HepG2 (cell line): ENCODE measurements around the gene ZNF384. TPM values are rescaled to one million over a fixed set of nuclear protein-coding genes. Genes with fewer than 3 reads are reported as not detected.

Experiments
- AGO2 ChIP-seq: fragments of 200-400 bp; formaldehyde crosslinking; optimal IDR thresholded peaks from 2 replicates; pipeline ENCODE3; 2017; ENCODE audit warnings: mild to moderate bottlenecking, low read depth, low read length, moderate library complexity
- CREM ChIP-seq, 2 experiments: sonication (generic) in 1 of 2; formaldehyde crosslinking in 1 of 2; IDR thresholded peaks; 2 replicates each; pipeline versions ENCODE4 v1.4.0 to v1.6.1; 2016 to 2020; ENCODE audit warnings: antibody characterized with exemption in 1 of 2, mild to moderate bottlenecking in 1 of 2, missing genetic modification reagents in 1 of 2
- KDM4B ChIP-seq: sonication (generic); formaldehyde crosslinking; IDR thresholded peaks from 2 replicates; pipeline ENCODE4 v1.4.0; 2020; ENCODE audit warnings: missing genetic modification reagents
- KLF12 ChIP-seq: sonication (generic); formaldehyde crosslinking; IDR thresholded peaks from 2 replicates; pipeline ENCODE4 v1.4.0; 2020; ENCODE audit warnings: missing genetic modification reagents, borderline replicate concordance
- KLF16 ChIP-seq, 2 experiments: sonication (generic) in 1 of 2; formaldehyde crosslinking in 1 of 2; IDR thresholded peaks; 2 replicates each; pipeline versions ENCODE4 v1.6.1 to v1.8.0; 2016 to 2023; ENCODE audit warnings: missing genetic modification reagents in 2 of 2, missing compliant biosample characterization in 1 of 2
- PAF1 ChIP-seq: IDR thresholded peaks from 2 replicates; pipeline ENCODE4 v1.6.1; 2016; ENCODE audit warnings: missing genetic modification reagents, missing compliant biosample characterization
- PRPF4 ChIP-seq: fragments of 200-400 bp; formaldehyde crosslinking; IDR thresholded peaks from 2 replicates; pipeline ENCODE4 v1.6.1; 2016; ENCODE audit warnings: low read length, low read depth; ENCODE audit not compliant: poor library complexity, severe bottlenecking
- RNF2 ChIP-seq: fragments of 450-650 bp; conservative IDR thresholded peaks from 2 replicates; pipeline ENCODE4 v1.6.1; 2016; ENCODE audit warnings: low read depth
- SMAD3 ChIP-seq: sonication (generic); formaldehyde crosslinking; IDR thresholded peaks from 2 replicates; pipeline ENCODE4 v1.4.0; 2020; ENCODE audit warnings: missing genetic modification reagents
- SMARCC2 ChIP-seq: fragments of 450-650 bp; IDR thresholded peaks from 2 replicates; pipeline ENCODE4 v1.6.1; 2017; ENCODE audit warnings: antibody characterized with exemption, mild to moderate bottlenecking
- SMARCE1 ChIP-seq: fragments of 450-650 bp; IDR thresholded peaks from 2 replicates; pipeline ENCODE4 v1.6.1; 2017; ENCODE audit warnings: borderline replicate concordance
- TBP ChIP-seq: sonication (generic); formaldehyde crosslinking; IDR thresholded peaks from 2 replicates; pipeline ENCODE4 v1.5.0; 2020; ENCODE audit warnings: missing genetic modification reagents
- ZNF225 ChIP-seq: sonication (generic); formaldehyde crosslinking; IDR thresholded peaks from 2 replicates; pipeline ENCODE4 v1.4.0; 2020; ENCODE audit warnings: mild to moderate bottlenecking, missing genetic modification reagents
- ZNF253 ChIP-seq: sonication (generic); formaldehyde crosslinking; IDR thresholded peaks from 2 replicates; pipeline ENCODE4 v1.8.0; 2022; ENCODE audit warnings: mild to moderate bottlenecking, missing genetic modification reagents, borderline replicate concordance
- ZNF292 ChIP-seq: sonication (generic); formaldehyde crosslinking; IDR thresholded peaks from 2 replicates; pipeline ENCODE4 v1.8.1; 2022; ENCODE audit warnings: mild to moderate bottlenecking, low read depth, missing genetic modification reagents, borderline replicate concordance
- polyA plus RNA-seq, 8 experiments: library from polyadenylated mRNA; depleted of rRNA in 3 of 8; stranded (reverse) in 7 of 8; unstranded in 1 of 8; fragments of >200 nt; fragmentation: Illumina TruSeq in 4 of 8; extraction: Trizol in 4 of 8; gene quantifications; 2 replicates each; pipeline versions ENCODE4 v1.2.1 to v1.2.3, GENCODE V29; 2011 to 2016; ENCODE audit warnings: low read depth in 4 of 8, missing spikeins in 1 of 8, mixed read lengths in 1 of 8; ENCODE audit not compliant: insufficient read depth in 1 of 8
- total RNA-seq, 5 experiments: library from RNA; depleted of rRNA; stranded (reverse); fragments of >200 nt; fragmentation: Illumina TruSeq; extraction: Trizol; gene quantifications; 2 replicates each; pipeline ENCODE4 v1.2.3, GENCODE V29; 2016; ENCODE audit warnings: low read depth in 1 of 5
- TF ChIP-seq, protein P1 (sequence below), 2 experiments: IDR thresholded peaks; 2 replicates each; pipeline ENCODE4 v1.6.1; 2011 to 2012; ENCODE audit warnings: low read length in 2 of 2, borderline replicate concordance in 1 of 2, low read depth in 1 of 2, mild to moderate bottlenecking in 1 of 2, moderate library complexity in 1 of 2
- TF ChIP-seq, protein P2 (sequence below): IDR thresholded peaks from 2 replicates; pipeline ENCODE4 v1.6.1; 2016; ENCODE audit warnings: mild to moderate bottlenecking
- TF ChIP-seq, protein P3 (sequence below): sonication (generic); formaldehyde crosslinking; IDR thresholded peaks from 2 replicates; pipeline ENCODE4 v1.5.1; 2020; ENCODE audit warnings: mild to moderate bottlenecking, missing genetic modification reagents, borderline replicate concordance

Gene ZNF384
- total and polyA plus RNA-seq, 2 of the 13 experiments (the other 11 are each of a cell fraction or from before 2014, with no cell fraction given): 23.6 to 55.3 TPM

DNA sequence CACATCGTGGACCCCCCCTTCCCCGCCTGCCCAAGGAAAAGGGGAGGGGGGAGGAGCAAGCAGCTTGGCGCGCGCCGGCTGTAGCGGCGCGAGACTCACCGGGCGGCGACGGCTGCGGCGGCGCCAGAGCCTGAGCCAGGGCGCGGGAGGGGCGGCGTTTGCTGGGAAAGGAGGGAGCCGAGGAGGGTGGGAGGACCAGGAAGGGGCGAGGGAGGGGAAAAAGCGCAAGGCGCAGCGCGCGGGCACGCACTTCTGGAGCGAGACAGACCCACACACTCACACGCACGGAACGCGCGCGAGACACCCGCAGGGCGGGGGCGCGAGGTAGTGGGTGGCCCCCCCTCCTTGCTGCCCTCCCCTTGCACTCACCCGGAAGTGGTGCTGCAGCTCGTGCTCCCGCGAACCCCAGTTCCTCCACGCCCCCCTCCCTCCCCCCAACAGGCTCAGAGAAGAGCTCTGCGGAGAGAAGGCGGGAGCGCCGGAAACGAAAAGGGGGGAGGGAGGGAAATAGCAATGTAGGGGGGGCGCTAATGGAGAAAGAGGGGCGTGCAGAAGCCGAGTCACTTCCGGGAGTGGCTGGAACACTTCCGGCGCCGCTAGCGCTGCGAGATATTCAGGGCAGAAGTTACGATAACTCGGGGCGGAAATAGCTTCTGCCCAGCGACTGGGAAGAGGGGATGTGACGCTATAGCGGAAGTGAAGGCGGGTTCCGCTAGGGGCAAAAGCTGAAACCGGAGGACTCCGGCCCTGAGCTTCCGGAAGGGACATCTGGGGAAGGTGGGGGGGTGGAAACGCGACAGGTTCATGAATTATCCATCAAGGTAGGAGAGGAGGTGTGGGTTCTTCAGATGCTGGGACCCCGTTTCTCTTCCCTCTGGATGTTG is at the start of gene ZNF384 (continued):
- peak; percentile 100 for TF ChIP-seq CREM (IDR thresholded peaks at IDR 0.05)
- peak; percentile 62; the same call in 1 of the 2 replicates for TF ChIP-seq CREM (CRISPR knock-in tag; IDR thresholded peaks at IDR 0.05)
- no peak for TF ChIP-seq TBP (CRISPR knock-in tag)
- no peak for TF ChIP-seq SMARCE1
- TF ChIP-seq AGO2: peak; percentile 94
- TF ChIP-seq, protein P1, sequence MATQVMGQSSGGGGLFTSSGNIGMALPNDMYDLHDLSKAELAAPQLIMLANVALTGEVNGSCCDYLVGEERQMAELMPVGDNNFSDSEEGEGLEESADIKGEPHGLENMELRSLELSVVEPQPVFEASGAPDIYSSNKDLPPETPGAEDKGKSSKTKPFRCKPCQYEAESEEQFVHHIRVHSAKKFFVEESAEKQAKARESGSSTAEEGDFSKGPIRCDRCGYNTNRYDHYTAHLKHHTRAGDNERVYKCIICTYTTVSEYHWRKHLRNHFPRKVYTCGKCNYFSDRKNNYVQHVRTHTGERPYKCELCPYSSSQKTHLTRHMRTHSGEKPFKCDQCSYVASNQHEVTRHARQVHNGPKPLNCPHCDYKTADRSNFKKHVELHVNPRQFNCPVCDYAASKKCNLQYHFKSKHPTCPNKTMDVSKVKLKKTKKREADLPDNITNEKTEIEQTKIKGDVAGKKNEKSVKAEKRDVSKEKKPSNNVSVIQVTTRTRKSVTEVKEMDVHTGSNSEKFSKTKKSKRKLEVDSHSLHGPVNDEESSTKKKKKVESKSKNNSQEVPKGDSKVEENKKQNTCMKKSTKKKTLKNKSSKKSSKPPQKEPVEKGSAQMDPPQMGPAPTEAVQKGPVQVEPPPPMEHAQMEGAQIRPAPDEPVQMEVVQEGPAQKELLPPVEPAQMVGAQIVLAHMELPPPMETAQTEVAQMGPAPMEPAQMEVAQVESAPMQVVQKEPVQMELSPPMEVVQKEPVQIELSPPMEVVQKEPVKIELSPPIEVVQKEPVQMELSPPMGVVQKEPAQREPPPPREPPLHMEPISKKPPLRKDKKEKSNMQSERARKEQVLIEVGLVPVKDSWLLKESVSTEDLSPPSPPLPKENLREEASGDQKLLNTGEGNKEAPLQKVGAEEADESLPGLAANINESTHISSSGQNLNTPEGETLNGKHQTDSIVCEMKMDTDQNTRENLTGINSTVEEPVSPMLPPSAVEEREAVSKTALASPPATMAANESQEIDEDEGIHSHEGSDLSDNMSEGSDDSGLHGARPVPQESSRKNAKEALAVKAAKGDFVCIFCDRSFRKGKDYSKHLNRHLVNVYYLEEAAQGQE (IDR thresholded peaks at IDR 0.05; ENCODE audit: borderline replicate concordance in 1 of 2, low read depth in 1 of 2, low read length in 2 of 2): no peak; a peak in 1 of 4 replicates
- no peak for TF ChIP-seq ZNF253 (CRISPR knock-in tag)
- no peak for TF ChIP-seq PRPF4
- TF ChIP-seq SMAD3 (CRISPR knock-in tag): peak; percentile 72; the same call in 1 of the 2 replicates
- no peak for TF ChIP-seq RNF2
- TF ChIP-seq SMARCC2: no peak
- no peak for TF ChIP-seq PAF1 (CRISPR knock-in tag)
- no peak for TF ChIP-seq ZNF292 (CRISPR knock-in tag)
- TF ChIP-seq ZNF225 (CRISPR knock-in tag): no peak
- TF ChIP-seq, protein P2, sequence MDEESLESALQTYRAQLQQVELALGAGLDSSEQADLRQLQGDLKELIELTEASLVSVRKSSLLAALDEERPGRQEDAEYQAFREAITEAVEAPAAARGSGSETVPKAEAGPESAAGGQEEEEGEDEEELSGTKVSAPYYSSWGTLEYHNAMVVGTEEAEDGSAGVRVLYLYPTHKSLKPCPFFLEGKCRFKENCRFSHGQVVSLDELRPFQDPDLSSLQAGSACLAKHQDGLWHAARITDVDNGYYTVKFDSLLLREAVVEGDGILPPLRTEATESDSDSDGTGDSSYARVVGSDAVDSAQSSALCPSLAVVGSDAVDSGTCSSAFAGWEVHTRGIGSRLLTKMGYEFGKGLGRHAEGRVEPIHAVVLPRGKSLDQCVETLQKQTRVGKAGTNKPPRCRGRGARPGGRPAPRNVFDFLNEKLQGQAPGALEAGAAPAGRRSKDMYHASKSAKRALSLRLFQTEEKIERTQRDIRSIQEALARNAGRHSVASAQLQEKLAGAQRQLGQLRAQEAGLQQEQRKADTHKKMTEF: peak; percentile 91
- no peak; the same call in 1 of the 2 replicates for TF ChIP-seq KDM4B (CRISPR knock-in tag)
- no peak for TF ChIP-seq KLF12 (CRISPR knock-in tag)
- TF ChIP-seq, protein P3, sequence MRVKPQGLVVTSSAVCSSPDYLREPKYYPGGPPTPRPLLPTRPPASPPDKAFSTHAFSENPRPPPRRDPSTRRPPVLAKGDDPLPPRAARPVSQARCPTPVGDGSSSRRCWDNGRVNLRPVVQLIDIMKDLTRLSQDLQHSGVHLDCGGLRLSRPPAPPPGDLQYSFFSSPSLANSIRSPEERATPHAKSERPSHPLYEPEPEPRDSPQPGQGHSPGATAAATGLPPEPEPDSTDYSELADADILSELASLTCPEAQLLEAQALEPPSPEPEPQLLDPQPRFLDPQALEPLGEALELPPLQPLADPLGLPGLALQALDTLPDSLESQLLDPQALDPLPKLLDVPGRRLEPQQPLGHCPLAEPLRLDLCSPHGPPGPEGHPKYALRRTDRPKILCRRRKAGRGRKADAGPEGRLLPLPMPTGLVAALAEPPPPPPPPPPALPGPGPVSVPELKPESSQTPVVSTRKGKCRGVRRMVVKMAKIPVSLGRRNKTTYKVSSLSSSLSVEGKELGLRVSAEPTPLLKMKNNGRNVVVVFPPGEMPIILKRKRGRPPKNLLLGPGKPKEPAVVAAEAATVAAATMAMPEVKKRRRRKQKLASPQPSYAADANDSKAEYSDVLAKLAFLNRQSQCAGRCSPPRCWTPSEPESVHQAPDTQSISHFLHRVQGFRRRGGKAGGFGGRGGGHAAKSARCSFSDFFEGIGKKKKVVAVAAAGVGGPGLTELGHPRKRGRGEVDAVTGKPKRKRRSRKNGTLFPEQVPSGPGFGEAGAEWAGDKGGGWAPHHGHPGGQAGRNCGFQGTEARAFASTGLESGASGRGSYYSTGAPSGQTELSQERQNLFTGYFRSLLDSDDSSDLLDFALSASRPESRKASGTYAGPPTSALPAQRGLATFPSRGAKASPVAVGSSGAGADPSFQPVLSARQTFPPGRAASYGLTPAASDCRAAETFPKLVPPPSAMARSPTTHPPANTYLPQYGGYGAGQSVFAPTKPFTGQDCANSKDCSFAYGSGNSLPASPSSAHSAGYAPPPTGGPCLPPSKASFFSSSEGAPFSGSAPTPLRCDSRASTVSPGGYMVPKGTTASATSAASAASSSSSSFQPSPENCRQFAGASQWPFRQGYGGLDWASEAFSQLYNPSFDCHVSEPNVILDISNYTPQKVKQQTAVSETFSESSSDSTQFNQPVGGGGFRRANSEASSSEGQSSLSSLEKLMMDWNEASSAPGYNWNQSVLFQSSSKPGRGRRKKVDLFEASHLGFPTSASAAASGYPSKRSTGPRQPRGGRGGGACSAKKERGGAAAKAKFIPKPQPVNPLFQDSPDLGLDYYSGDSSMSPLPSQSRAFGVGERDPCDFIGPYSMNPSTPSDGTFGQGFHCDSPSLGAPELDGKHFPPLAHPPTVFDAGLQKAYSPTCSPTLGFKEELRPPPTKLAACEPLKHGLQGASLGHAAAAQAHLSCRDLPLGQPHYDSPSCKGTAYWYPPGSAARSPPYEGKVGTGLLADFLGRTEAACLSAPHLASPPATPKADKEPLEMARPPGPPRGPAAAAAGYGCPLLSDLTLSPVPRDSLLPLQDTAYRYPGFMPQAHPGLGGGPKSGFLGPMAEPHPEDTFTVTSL: no peak
- TF ChIP-seq KLF16 (CRISPR knock-in tag; IDR thresholded peaks at IDR 0.05): no peak
